A549 (cell line): ENCODE results near the gene DNPEP. TPM values are rescaled to one million over a fixed set of nuclear protein-coding genes. Genes with fewer than 3 reads are reported as not detected.

Experiments used
- ATAC-seq, 2 experiments: fragments of 200-7000 bp in 1 of 2; fragments of >200 bp in 1 of 2; cut with Nextera tagmentation in 1 of 2; cut with Tn5 transposase in 1 of 2; 3 replicates each; pipeline versions ENCODE4 v1.8.0 to v1.9.1; 2018 to 2020; ENCODE audit warnings: mild to moderate bottlenecking in 1 of 2, moderate library complexity in 1 of 2
- CTCF ChIA-PET: fragments of 300-600 bp; sonication (Branson Sonifier 250); formaldehyde crosslinking; extraction: SDS; loops from one replicate; lab custom pipeline; 2021; ENCODE audit warnings: antibody characterized with exemption, inconsistent platforms; lab: Yijun Ruan, JAX
- POLR2A ChIA-PET: fragments of 350-600 bp; formaldehyde crosslinking; extraction: SDS; loops from one replicate; lab custom pipeline; 2021; ENCODE audit warnings: antibody characterized with exemption, inconsistent platforms; lab: Yijun Ruan, JAX
- DNase-seq, 2 experiments: peaks; one replicate each; pipeline versions ENCODE4 v3.0.0 to v3.0.0-alpha.2; 2011 to 2016; ENCODE audit warnings: low read depth in 1 of 2, low spot score in 1 of 2
- FAIRE-seq: peaks from 2 replicates; lab custom pipeline; 2011; peaks lifted over from hg19 to GRCh38; lab: Jason Lieb, UNC
- H3K27ac ChIP-seq, 2 experiments: fragments of >200 bp; sonication (Bioruptor Twin); formaldehyde crosslinking; 3 replicates each; pipeline ENCODE4 v1.5.1; 2016 to 2017
- H3K4me1 ChIP-seq: fragments of >200 bp; sonication (Bioruptor Twin); formaldehyde crosslinking; 3 replicates; pipeline ENCODE4 v1.6.1; 2016
- H3K4me2 ChIP-seq: fragments of >200 bp; sonication (Bioruptor Twin); formaldehyde crosslinking; 3 replicates; pipeline ENCODE4 v1.6.1; 2016
- H3K4me3 ChIP-seq: fragments of >200 bp; sonication (Bioruptor Twin); formaldehyde crosslinking; 3 replicates; pipeline ENCODE4 v1.5.1; 2016
- H3K9me3 ChIP-seq: fragments of >200 bp; sonication (Bioruptor Twin); formaldehyde crosslinking; 3 replicates; pipeline ENCODE4 v1.6.1; 2016
- CEBPB ChIP-seq, 2 experiments: fragments of >200 bp in 1 of 2; sonication (Bioruptor Twin) in 1 of 2; formaldehyde crosslinking in 1 of 2; IDR thresholded peaks; 2 replicates each; pipeline ENCODE4 v1.6.1; 2012 to 2016
- CHD2 ChIP-seq: fragments of 150-350 bp; IDR thresholded peaks from 2 replicates; pipeline ENCODE4 v1.6.1; 2014; ENCODE audit warnings: low read length; ENCODE audit not compliant: partially characterized antibody
- EHF ChIP-seq: fragments of 250-450 bp; sonication (Bioruptor Pico); IDR thresholded peaks from 2 replicates; pipeline ENCODE4 v1.5.0; 2020; ENCODE audit warnings: mild to moderate bottlenecking
- ELK1 ChIP-seq: fragments of 150-350 bp; IDR thresholded peaks from 2 replicates; pipeline ENCODE4 v1.6.1; 2014; ENCODE audit warnings: low read depth, mild to moderate bottlenecking, low read length
- ESRRA ChIP-seq: fragments of 150-350 bp; IDR thresholded peaks from 2 replicates; pipeline ENCODE4 v1.6.1; 2014; ENCODE audit warnings: mild to moderate bottlenecking, low read length, borderline replicate concordance
- FOSB ChIP-seq: fragments of 250-450 bp; sonication (Bioruptor Pico); IDR thresholded peaks from 2 replicates; pipeline ENCODE4 v1.5.0; 2020; ENCODE audit warnings: mild to moderate bottlenecking, moderate library complexity
- GATA3 ChIP-seq: IDR thresholded peaks from 2 replicates; pipeline ENCODE4 v1.6.1; 2012; ENCODE audit warnings: borderline replicate concordance
- HEYL ChIP-seq: fragments of 250-450 bp; sonication (Bioruptor Pico); IDR thresholded peaks from 2 replicates; pipeline ENCODE4 v1.8.0; 2021; ENCODE audit warnings: mild to moderate bottlenecking, moderate library complexity
- JUN ChIP-seq, 2 experiments: fragments of >200 bp; sonication (Bioruptor Twin); formaldehyde crosslinking; IDR thresholded peaks; 2 replicates in 1 of 2; 3 replicates in 1 of 2; pipeline ENCODE4 v1.6.1; 2016 to 2017
- JUNB ChIP-seq: fragments of >200 bp; sonication (Bioruptor Twin); formaldehyde crosslinking; IDR thresholded peaks from 2 replicates; pipeline ENCODE4 v1.6.1; 2016
- MAFK ChIP-seq: fragments of 450-650 bp; IDR thresholded peaks from 2 replicates; pipeline ENCODE4 v1.6.1; 2014; ENCODE audit not compliant: partially characterized antibody
- NFE2L2 ChIP-seq: fragments of 150-350 bp; conservative IDR thresholded peaks from 2 replicates; pipeline ENCODE4 v1.6.1; 2014; ENCODE audit warnings: low read length
- PHF8 ChIP-seq: fragments of 200-600 bp; sonication (generic); IDR thresholded peaks from 2 replicates; pipeline ENCODE4 v1.6.1; 2016; ENCODE audit warnings: low read depth, mild to moderate bottlenecking, antibody characterized with exemption, moderate library complexity, borderline replicate concordance
- RAD21 ChIP-seq, 2 experiments: fragments of >200 bp in 1 of 2; sonication (Bioruptor Twin) in 1 of 2; formaldehyde crosslinking in 1 of 2; IDR thresholded peaks in 1 of 2; conservative IDR thresholded peaks in 1 of 2; 2 replicates in 1 of 2; 3 replicates in 1 of 2; pipeline ENCODE4 v1.6.1; 2012 to 2018; ENCODE audit warnings: inconsistent platforms in 1 of 2
- RCOR1 ChIP-seq: fragments of 150-350 bp; IDR thresholded peaks from 2 replicates; pipeline ENCODE4 v1.6.1; 2014; ENCODE audit warnings: antibody characterized with exemption, low read length, low read depth
- ZC3H11A ChIP-seq: fragments of 450-650 bp; IDR thresholded peaks from 2 replicates; pipeline ENCODE4 v1.6.1; 2014; ENCODE audit warnings: antibody characterized with exemption, mild to moderate bottlenecking
- ZFP36 ChIP-seq: fragments of 450-650 bp; IDR thresholded peaks from 2 replicates; pipeline ENCODE4 v1.6.1; 2014; ENCODE audit warnings: borderline replicate concordance; ENCODE audit not compliant: partially characterized antibody
- ZSCAN20 ChIP-seq: fragments of 250-450 bp; sonication (Bioruptor Pico); IDR thresholded peaks from 2 replicates; pipeline ENCODE4 v1.8.0; 2022; ENCODE audit warnings: mild to moderate bottlenecking, moderate library complexity
- WGBS: methylation state at CpG from one replicate; pipeline ENCODE4 v1.1.6; 2017; ENCODE audit errors: missing lambda C conversion rate; 5-methylcytosine and 5-hydroxymethylcytosine counted together
- polyA plus RNA-seq, 4 experiments: library from polyadenylated mRNA; depleted of rRNA in 3 of 4; stranded (reverse); fragments of >200 nt; fragmentation: RNase III in 1 of 4; extraction: RNeasy Plus Mini Kit Qiagen cat#74134 plus additional on column Dnase treatment in 1 of 4; gene quantifications; 2 replicates in 3 of 4; 3 replicates in 1 of 4; pipeline ENCODE4 v1.2.3, GENCODE V29; 2011 to 2017
- TF ChIP-seq, protein P1 (sequence below): IDR thresholded peaks from 2 replicates; pipeline ENCODE4 v1.6.1; 2012
- TF ChIP-seq, protein P2 (sequence below): fragments of 200-600 bp; sonication (generic); IDR thresholded peaks from 2 replicates; pipeline ENCODE4 v1.6.1; 2016; ENCODE audit warnings: antibody characterized with exemption, mild to moderate bottlenecking, moderate library complexity
- TF ChIP-seq, protein P3 (sequence below): fragments of 250-450 bp; sonication (Bioruptor Pico); IDR thresholded peaks from 2 replicates; pipeline ENCODE4 v1.5.0; 2021; ENCODE audit warnings: mild to moderate bottlenecking, moderate library complexity, borderline replicate concordance

The DNPEP gene
- polyA plus RNA-seq, 2 of the 4 experiments (the other 2 are of a cell fraction) = 29.0 to 40.9 TPM

- DNase-seq = no peak
- H3K27ac ChIP-seq = no peak overlapping the region
- no peak for ATAC-seq
- POLR2A ChIA-PET = no interaction called here
- no peak overlapping the region for H3K4me2 ChIP-seq
- CTCF ChIA-PET = interaction anchor here (0.6 to 2.0 kb wide), 5 partner anchors 15 to 480 kb away, joined by 3 to 7 read pairs (median 4); no protein-coding TSS in a partner anchor
- H3K4me3 ChIP-seq = no peak overlapping the region
- FAIRE-seq = no peak
- TF ChIP-seq FOSB (CRISPR knock-in tag) (no peak), ZFP36 (no peak), ZC3H11A (no peak), NFE2L2 (no peak), CHD2 (no peak), RAD21 (conservative IDR thresholded peaks at IDR 0.05 in 1 of 2, IDR thresholded peaks at IDR 0.05 in 1 of 2) (no peak), JUN (IDR thresholded peaks at IDR 0.05) (no peak), ESRRA (no peak), GATA3 (no peak), PHF8 (no peak), MAFK (no peak)
- TF ChIP-seq, protein P1, sequence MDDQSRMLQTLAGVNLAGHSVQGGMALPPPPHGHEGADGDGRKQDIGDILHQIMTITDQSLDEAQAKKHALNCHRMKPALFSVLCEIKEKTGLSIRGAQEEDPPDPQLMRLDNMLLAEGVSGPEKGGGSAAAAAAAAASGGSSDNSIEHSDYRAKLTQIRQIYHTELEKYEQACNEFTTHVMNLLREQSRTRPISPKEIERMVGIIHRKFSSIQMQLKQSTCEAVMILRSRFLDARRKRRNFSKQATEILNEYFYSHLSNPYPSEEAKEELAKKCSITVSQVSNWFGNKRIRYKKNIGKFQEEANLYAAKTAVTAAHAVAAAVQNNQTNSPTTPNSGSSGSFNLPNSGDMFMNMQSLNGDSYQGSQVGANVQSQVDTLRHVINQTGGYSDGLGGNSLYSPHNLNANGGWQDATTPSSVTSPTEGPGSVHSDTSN = no peak
- TF ChIP-seq, protein P2, sequence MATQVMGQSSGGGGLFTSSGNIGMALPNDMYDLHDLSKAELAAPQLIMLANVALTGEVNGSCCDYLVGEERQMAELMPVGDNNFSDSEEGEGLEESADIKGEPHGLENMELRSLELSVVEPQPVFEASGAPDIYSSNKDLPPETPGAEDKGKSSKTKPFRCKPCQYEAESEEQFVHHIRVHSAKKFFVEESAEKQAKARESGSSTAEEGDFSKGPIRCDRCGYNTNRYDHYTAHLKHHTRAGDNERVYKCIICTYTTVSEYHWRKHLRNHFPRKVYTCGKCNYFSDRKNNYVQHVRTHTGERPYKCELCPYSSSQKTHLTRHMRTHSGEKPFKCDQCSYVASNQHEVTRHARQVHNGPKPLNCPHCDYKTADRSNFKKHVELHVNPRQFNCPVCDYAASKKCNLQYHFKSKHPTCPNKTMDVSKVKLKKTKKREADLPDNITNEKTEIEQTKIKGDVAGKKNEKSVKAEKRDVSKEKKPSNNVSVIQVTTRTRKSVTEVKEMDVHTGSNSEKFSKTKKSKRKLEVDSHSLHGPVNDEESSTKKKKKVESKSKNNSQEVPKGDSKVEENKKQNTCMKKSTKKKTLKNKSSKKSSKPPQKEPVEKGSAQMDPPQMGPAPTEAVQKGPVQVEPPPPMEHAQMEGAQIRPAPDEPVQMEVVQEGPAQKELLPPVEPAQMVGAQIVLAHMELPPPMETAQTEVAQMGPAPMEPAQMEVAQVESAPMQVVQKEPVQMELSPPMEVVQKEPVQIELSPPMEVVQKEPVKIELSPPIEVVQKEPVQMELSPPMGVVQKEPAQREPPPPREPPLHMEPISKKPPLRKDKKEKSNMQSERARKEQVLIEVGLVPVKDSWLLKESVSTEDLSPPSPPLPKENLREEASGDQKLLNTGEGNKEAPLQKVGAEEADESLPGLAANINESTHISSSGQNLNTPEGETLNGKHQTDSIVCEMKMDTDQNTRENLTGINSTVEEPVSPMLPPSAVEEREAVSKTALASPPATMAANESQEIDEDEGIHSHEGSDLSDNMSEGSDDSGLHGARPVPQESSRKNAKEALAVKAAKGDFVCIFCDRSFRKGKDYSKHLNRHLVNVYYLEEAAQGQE = no peak
- TF ChIP-seq, protein P3, sequence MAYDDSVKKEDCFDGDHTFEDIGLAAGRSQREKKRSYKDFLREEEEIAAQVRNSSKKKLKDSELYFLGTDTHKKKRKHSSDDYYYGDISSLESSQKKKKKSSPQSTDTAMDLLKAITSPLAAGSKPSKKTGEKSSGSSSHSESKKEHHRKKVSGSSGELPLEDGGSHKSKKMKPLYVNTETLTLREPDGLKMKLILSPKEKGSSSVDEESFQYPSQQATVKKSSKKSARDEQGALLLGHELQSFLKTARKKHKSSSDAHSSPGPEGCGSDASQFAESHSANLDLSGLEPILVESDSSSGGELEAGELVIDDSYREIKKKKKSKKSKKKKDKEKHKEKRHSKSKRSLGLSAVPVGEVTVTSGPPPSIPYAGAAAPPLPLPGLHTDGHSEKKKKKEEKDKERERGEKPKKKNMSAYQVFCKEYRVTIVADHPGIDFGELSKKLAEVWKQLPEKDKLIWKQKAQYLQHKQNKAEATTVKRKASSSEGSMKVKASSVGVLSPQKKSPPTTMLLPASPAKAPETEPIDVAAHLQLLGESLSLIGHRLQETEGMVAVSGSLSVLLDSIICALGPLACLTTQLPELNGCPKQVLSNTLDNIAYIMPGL (CRISPR knock-in tag) = no peak
- WGBS = 14% methylated on average over 1 of the region's 1 CpG
- peaks cover 9% of the 10 kb centered on the region; the same call in 2 of the 3 replicates for H3K4me1 ChIP-seq
- no peaks in the 10 kb centered on the region for H3K9me3 ChIP-seq
Measured at GRCh38 chr2:219356834-219357233, 30.9 kb downstream of the DNPEP start.

- CTCF ChIA-PET = interaction anchor here (1.0 kb wide), 1 partner anchor 19 kb away, joined by 3 read pairs; no protein-coding TSS in a partner anchor
- no peak for TF ChIP-seq EHF (CRISPR knock-in tag)
- no peak for TF ChIP-seq ZSCAN20
- TF ChIP-seq CEBPB (IDR thresholded peaks at IDR 0.05) = no peak
- TF ChIP-seq RCOR1 = no peak
- TF ChIP-seq HEYL (CRISPR knock-in tag) = no peak
- no peak for TF ChIP-seq JUNB
- no peak for TF ChIP-seq ELK1
- no peak overlapping the region for H3K4me3 ChIP-seq
- H3K4me1 ChIP-seq = peaks cover 9% of the 10 kb centered on the region; the same call in 2 of the 3 replicates
- POLR2A ChIA-PET = no interaction called here
- H3K9me3 ChIP-seq = no peaks in the 10 kb centered on the region
- WGBS = 30% methylated on average over 4 of the region's 4 CpGs
- ATAC-seq (no peak), DNase-seq (no peak), FAIRE-seq (no peak)
- H3K4me2 ChIP-seq = no peak overlapping the region
- no peak overlapping the region for H3K27ac ChIP-seq
Measured at GRCh38 chr2:219354582-219354981, 33.1 kb downstream of the DNPEP start.
